Testis (tissue), 2 donors: Measurements from ENCODE around the gene PRMT2.

Experiments
- CTCF ChIP-seq, 3 experiments: fragments of 450-650 bp in 2 of 3; fragments of 200-600 bp in 1 of 3; sonication (generic) in 1 of 3; IDR thresholded peaks; one replicate each; pipeline ENCODE4 v1.5.1; 2016 to 2019; ENCODE audit warnings: antibody characterized with exemption in 3 of 3, mild to moderate bottlenecking in 2 of 3, moderate library complexity in 1 of 3
- POLR2A ChIP-seq: fragments of 450-650 bp; IDR thresholded peaks from one replicate; pipeline ENCODE4 v1.6.1; 2017; ENCODE audit warnings: antibody characterized with exemption, mild to moderate bottlenecking, moderate library complexity

- TF ChIP-seq CTCF (IDR thresholded peaks at IDR 0.05): no peak
- no peak for TF ChIP-seq POLR2A
Measured at GRCh38 chr21:46624050-46624449, 11.4 kb upstream of the PRMT2 start.
